Measurements from ENCODE around the gene FAM237B.

- TF ChIP-seq GATAD2A (IDR thresholded peaks at IDR 0.05) (no peak), KDM1A (IDR thresholded peaks at IDR 0.05) (no peak), ZNF121 (CRISPR knock-in tag; conservative IDR thresholded peaks at IDR 0.05) (no peak), ZNF76 (CRISPR knock-in tag; IDR thresholded peaks at IDR 0.05; ENCODE audit: borderline replicate concordance) (no peak), SIN3B (IDR thresholded peaks at IDR 0.05; ENCODE audit: low read depth) (no peak), ZNF354B (CRISPR knock-in tag; IDR thresholded peaks at IDR 0.05) (no peak), PREB (CRISPR knock-in tag; IDR thresholded peaks at IDR 0.05) (no peak), FOXJ3 (CRISPR knock-in tag; IDR thresholded peaks at IDR 0.05) (no peak), NEUROD1 (IDR thresholded peaks at IDR 0.05; ENCODE audit: borderline replicate concordance, low read depth, low read length, partially characterized antibody) (no peak), POLR2A (conservative IDR thresholded peaks at IDR 0.05) (no peak), HDAC1 (IDR thresholded peaks at IDR 0.05) (no peak), MEIS2 (IDR thresholded peaks at IDR 0.05; ENCODE audit: partially characterized antibody) (no peak), ZFP36 (IDR thresholded peaks at IDR 0.05; ENCODE audit: low read depth, low read length, partially characterized antibody) (no peak)
These were observed 30.6 kb downstream of the FAM237B start for GRCh38 chr7:90290244-90291113.
